GM12878 (cell line): ENCODE measurements around the gene ELL2. TPM values are rescaled to one million over a fixed set of nuclear protein-coding genes. Genes with fewer than 3 reads are reported as not detected.

Source experiments
- ATAC-seq: fragments of 200-7000 bp; cut with Tn5 transposase; 3 replicates; pipeline ENCODE4 v1.9.1; 2020; ENCODE audit warnings: mild to moderate bottlenecking, moderate library complexity
- BruUV-seq: library from RNA; stranded (reverse); fragments of 400-500 nt; replicated peaks from 2 replicates; lab custom pipeline; 2021; lab: Mats Ljungman, UMichigan
- CTCF ChIA-PET: fragments of 300-600 bp; sonication (Branson Sonifier 250); formaldehyde crosslinking; extraction: SDS; loops from one replicate; lab custom pipeline; 2021; ENCODE audit warnings: inconsistent platforms; lab: Yijun Ruan, JAX
- POLR2A ChIA-PET: fragments of 350-600 bp; formaldehyde crosslinking; extraction: SDS; loops from one replicate; lab custom pipeline; 2021; ENCODE audit warnings: inconsistent platforms; lab: Charles Lee
- RAD21 ChIA-PET: fragments of 300-600 bp; sonication (Branson Sonifier 250); formaldehyde crosslinking; loops from one replicate; lab custom pipeline; 2023; ENCODE audit warnings: antibody characterized with exemption; ENCODE audit not compliant: unreplicated experiment; lab: Charles Lee
- SMC1A ChIA-PET: fragments of 300-600 bp; sonication (Branson Sonifier 250); formaldehyde crosslinking; loops from one replicate; lab custom pipeline; 2023; ENCODE audit not compliant: unreplicated experiment, uncharacterized antibody; lab: Charles Lee
- DNase-seq: peaks from one replicate; pipeline ENCODE4 v3.0.0-alpha.2; 2011; ENCODE audit warnings: low read depth, low spot score
- FAIRE-seq: peaks from 3 replicates; lab custom pipeline; 2011; peaks lifted over from hg19 to GRCh38; lab: Jason Lieb, UNC
- H2AFZ ChIP-seq: 2 replicates; pipeline ENCODE4 v1.6.0; 2011; ENCODE audit warnings: low read depth, low read length, control low read depth; ENCODE audit not compliant: control insufficient read depth
- H3K27ac ChIP-seq: 2 replicates; pipeline ENCODE4 v1.5.1; 2011; ENCODE audit warnings: control low read depth; ENCODE audit not compliant: control insufficient read depth, insufficient read depth
- H3K27me3 ChIP-seq, 2 experiments: replicated peaks in 1 of 2; 2 replicates each; pipeline versions ENCODE4 v1.6.0 to v1.6.1; 2011; ENCODE audit warnings: low read length in 1 of 2; ENCODE audit not compliant: control insufficient read depth in 2 of 2, insufficient read depth in 2 of 2
- H3K36me3 ChIP-seq, 2 experiments: 2 replicates each; pipeline ENCODE4 v1.5.1; 2011; ENCODE audit warnings: low read length in 1 of 2; ENCODE audit not compliant: control insufficient read depth in 2 of 2, insufficient read depth in 2 of 2
- H3K4me1 ChIP-seq: 2 replicates; pipeline ENCODE4 v1.6.1; 2011; ENCODE audit warnings: mild to moderate bottlenecking, low read length, moderate library complexity, mixed read lengths; ENCODE audit not compliant: control insufficient read depth, insufficient read depth
- H3K4me2 ChIP-seq: 2 replicates; pipeline ENCODE4 v1.6.0; 2011; ENCODE audit warnings: control low read depth; ENCODE audit not compliant: control insufficient read depth, insufficient read depth
- H3K4me3 ChIP-seq: fragments of 200-600 bp; sonication (generic); 2 replicates; pipeline ENCODE4 v1.5.1; 2016
- H3K79me2 ChIP-seq: 2 replicates; pipeline ENCODE4 v1.6.0; 2011; ENCODE audit warnings: low read length; ENCODE audit not compliant: control insufficient read depth, insufficient read depth
- H3K9ac ChIP-seq: 2 replicates; pipeline ENCODE4 v1.8.0; 2011; ENCODE audit warnings: low read length, control low read depth, mixed read lengths; ENCODE audit not compliant: control insufficient read depth, insufficient read depth
- H3K9me3 ChIP-seq: replicated peaks from 3 replicates; pipeline ENCODE4 v1.5.1; 2011; ENCODE audit warnings: mild to moderate bottlenecking, low read length; ENCODE audit not compliant: control insufficient read depth, insufficient read depth
- H4K20me1 ChIP-seq: 2 replicates; pipeline ENCODE4 v1.6.0; 2011; ENCODE audit not compliant: control insufficient read depth, insufficient read depth
- BCL11A ChIP-seq: IDR thresholded peaks from 2 replicates; pipeline ENCODE4 v1.6.1; 2011; ENCODE audit warnings: low read depth, low read length
- BCLAF1 ChIP-seq: fragments of 450-650 bp; IDR thresholded peaks from 2 replicates; pipeline ENCODE4 v1.6.1; 2017; ENCODE audit warnings: antibody characterized with exemption, mild to moderate bottlenecking, moderate library complexity
- BHLHE40 ChIP-seq, 2 experiments: fragments of 450-650 bp in 1 of 2; IDR thresholded peaks; 2 replicates each; pipeline ENCODE4 v1.6.1; 2011 to 2017; ENCODE audit warnings: low read depth in 2 of 2, borderline replicate concordance in 1 of 2, improper control_type of control experiment in 1 of 2, low read length in 1 of 2, mild to moderate bottlenecking in 1 of 2
- BRCA1 ChIP-seq: IDR thresholded peaks from 2 replicates; pipeline ENCODE4 v1.6.1; 2011; ENCODE audit warnings: low read depth, low read length, improper control_type of control experiment
- CREM ChIP-seq: IDR thresholded peaks from 2 replicates; pipeline ENCODE4 v1.6.1; 2014; ENCODE audit warnings: antibody characterized with exemption, low read depth
- DPF2 ChIP-seq: fragments of 450-650 bp; IDR thresholded peaks from 2 replicates; pipeline ENCODE4 v1.6.1; 2017; ENCODE audit warnings: mild to moderate bottlenecking
- MXI1 ChIP-seq: fragments of 150-350 bp; IDR thresholded peaks from 2 replicates; pipeline ENCODE4 v1.6.1; 2011; ENCODE audit warnings: low read depth, mild to moderate bottlenecking, inconsistent platforms, low read length, improper control_type of control experiment
- NFYA ChIP-seq: IDR thresholded peaks from 2 replicates; pipeline ENCODE4 v1.6.1; 2011; ENCODE audit warnings: low read depth, mild to moderate bottlenecking, low read length, improper control_type of control experiment, borderline replicate concordance
- PML ChIP-seq: IDR thresholded peaks from 2 replicates; pipeline ENCODE4 v1.6.1; 2012; ENCODE audit warnings: low read length, inconsistent platforms
- POU2F2 ChIP-seq: IDR thresholded peaks from 3 replicates; pipeline ENCODE4 v1.6.1; 2011; ENCODE audit warnings: low read depth, mild to moderate bottlenecking, low read length, borderline replicate concordance
- WGBS: methylation state at CpG from one replicate; pipeline ENCODE4 v1.1.6; 2016; ENCODE audit warnings: low lambda C conversion rate; ENCODE audit not compliant: insufficient replicate concordance, insufficient coverage; ENCODE audit errors: missing lambda C conversion rate; 5-methylcytosine and 5-hydroxymethylcytosine counted together
- in situ Hi-C: fragments of 300-500 bp; cut with MboI; formaldehyde crosslinking; loops from 9 replicates; pipeline ENCODE4 v1.14.3; 2018; ENCODE audit warnings: mixed read lengths
- intact Hi-C: fragments of 100-400 bp; cut with micrococcal nuclease; formaldehyde crosslinking; loops from one replicate; pipeline ENCODE4 v1.14.2; 2022; ENCODE audit not compliant: unreplicated experiment
- polyA plus RNA-seq, 11 experiments: library from polyadenylated mRNA; depleted of rRNA in 4 of 11; unstranded in 6 of 11; stranded (reverse) in 5 of 11; fragments of >200 nt; fragmentation: Nextera tagmentation in 4 of 11; fragmentation: Illumina TruSeq in 1 of 11; extraction: Ambion mirVana in 4 of 11; extraction: Trizol in 1 of 11; gene quantifications; 1 replicate in 1 of 11; 2 replicates in 10 of 11; pipeline versions ENCODE4 v1.2.1 to v1.2.3, GENCODE V29; 2011 to 2016; ENCODE audit warnings: inconsistent platforms in 2 of 11, missing spikeins in 2 of 11, low read depth in 1 of 11
- total RNA-seq, 4 experiments: library from RNA; depleted of rRNA in 3 of 4; stranded (reverse); fragments of >200 nt in 3 of 4; fragmentation: Illumina TruSeq in 1 of 4; extraction: Trizol in 1 of 4; gene quantifications; 2 replicates each; pipeline versions ENCODE4 v1.2.1 to v1.2.3, GENCODE V29; 2013 to 2021
- TF ChIP-seq, protein P1 (sequence below): fragments of 450-650 bp; IDR thresholded peaks from 2 replicates; pipeline ENCODE4 v1.6.1; 2017; ENCODE audit warnings: mild to moderate bottlenecking

ELL2 gene
- total and polyA plus RNA-seq, 10 of the 15 experiments (the other 5 are each of a cell fraction or from before 2014, with no cell fraction given): 24.2 to 91.4 (median 57.4) TPM

DNA sequence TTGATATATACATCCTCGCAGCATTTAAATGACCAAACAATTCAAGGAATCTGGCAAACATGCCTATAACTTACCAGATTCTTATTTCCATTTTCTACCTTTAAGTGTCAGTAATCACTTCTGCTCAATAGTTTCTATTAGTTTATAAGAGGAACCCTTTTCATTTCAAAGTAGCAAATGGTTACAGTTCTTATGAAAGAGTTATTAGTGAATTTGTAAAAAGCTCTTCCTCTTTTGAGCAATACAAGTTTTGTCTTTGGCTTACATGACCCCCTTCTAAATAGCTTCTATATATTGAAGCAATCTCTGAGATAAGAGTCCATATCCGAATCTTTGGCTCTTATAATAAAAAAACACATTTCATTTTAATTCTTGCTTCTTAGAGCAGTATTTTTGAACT lies 42.0 kb downstream of the ELL2 start:
- ATAC-seq (no peak), FAIRE-seq (no peak), DNase-seq (no peak)
- no TSS peak for BruUV-seq
- ChIA-PET POLR2A (interaction anchor here (1.0 to 2.5 kb wide), 3 partner anchors 9 to 41 kb away, joined by 4 to 8 read pairs (median 5); no protein-coding TSS in a partner anchor), SMC1A (interaction anchor here (0.7 to 5.5 kb wide), 16 partner anchors 9 to 417 kb away, joined by 3 to 55 read pairs (median 4); no protein-coding TSS in a partner anchor), RAD21 (interaction anchor here (0.6 to 1.5 kb wide), 9 partner anchors 9 to 418 kb away, joined by 3 to 5 read pairs (median 3); no protein-coding TSS in a partner anchor), CTCF (interaction anchor here (0.7 to 1.6 kb wide), 7 partner anchors 12 to 276 kb away, joined by 3 to 4 read pairs (median 3); no protein-coding TSS in a partner anchor)
- in situ Hi-C loops: no loop called here
- H2AFZ ChIP-seq: no peak overlapping the region
- peaks cover 0 to 4% of the 10 kb centered on the region in 2 experiments; a peak in 2 of 4 replicates for H3K36me3 ChIP-seq
- TF ChIP-seq MXI1: no peak
- no peak for TF ChIP-seq BCLAF1
- TF ChIP-seq NFYA: no peak
- no peak for TF ChIP-seq PML
- TF ChIP-seq CREM: no peak
- no peak for TF ChIP-seq POU2F2
- TF ChIP-seq BHLHE40 (IDR thresholded peaks at IDR 0.05; ENCODE audit: borderline replicate concordance in 1 of 2, low read depth in 2 of 2, low read length in 1 of 2): no peak
- TF ChIP-seq, protein P1, sequence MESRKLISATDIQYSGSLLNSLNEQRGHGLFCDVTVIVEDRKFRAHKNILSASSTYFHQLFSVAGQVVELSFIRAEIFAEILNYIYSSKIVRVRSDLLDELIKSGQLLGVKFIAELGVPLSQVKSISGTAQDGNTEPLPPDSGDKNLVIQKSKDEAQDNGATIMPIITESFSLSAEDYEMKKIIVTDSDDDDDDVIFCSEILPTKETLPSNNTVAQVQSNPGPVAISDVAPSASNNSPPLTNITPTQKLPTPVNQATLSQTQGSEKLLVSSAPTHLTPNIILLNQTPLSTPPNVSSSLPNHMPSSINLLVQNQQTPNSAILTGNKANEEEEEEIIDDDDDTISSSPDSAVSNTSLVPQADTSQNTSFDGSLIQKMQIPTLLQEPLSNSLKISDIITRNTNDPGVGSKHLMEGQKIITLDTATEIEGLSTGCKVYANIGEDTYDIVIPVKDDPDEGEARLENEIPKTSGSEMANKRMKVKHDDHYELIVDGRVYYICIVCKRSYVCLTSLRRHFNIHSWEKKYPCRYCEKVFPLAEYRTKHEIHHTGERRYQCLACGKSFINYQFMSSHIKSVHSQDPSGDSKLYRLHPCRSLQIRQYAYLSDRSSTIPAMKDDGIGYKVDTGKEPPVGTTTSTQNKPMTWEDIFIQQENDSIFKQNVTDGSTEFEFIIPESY: no peak
- TF ChIP-seq BRCA1: no peak
- no peak for TF ChIP-seq DPF2
- TF ChIP-seq BCL11A: no peak
- H3K4me3 ChIP-seq: no peak overlapping the region
- peaks cover 53% of the 10 kb centered on the region for H3K79me2 ChIP-seq
- no peaks in the 10 kb centered on the region for H4K20me1 ChIP-seq
- H3K9ac ChIP-seq: no peak overlapping the region
- no peaks in the 10 kb centered on the region for H3K27me3 ChIP-seq
- WGBS: 80% methylated on average over 2 of the region's 2 CpGs
- peaks cover 54% of the 10 kb centered on the region for H3K4me1 ChIP-seq
- H3K9me3 ChIP-seq: no peaks in the 10 kb centered on the region
- H3K4me2 ChIP-seq: no peak overlapping the region
- no peak overlapping the region; the same call in 1 of the 2 replicates for H3K27ac ChIP-seq
- intact Hi-C loops: loop anchor here (10.0 kb wide), 1 partner anchor 515 kb away; the partner anchor contains the start of gene PCSK1
